H1 (cell line): Measurements from ENCODE around the gene TMCC1. TPM values are rescaled to one million over a fixed set of nuclear protein-coding genes. Genes with fewer than 3 reads are reported as not detected.

ENCODE experiments used
- CTCF ChIA-PET: fragments of 300-600 bp; sonication (Branson Sonifier 250); formaldehyde crosslinking; loops from one replicate; lab custom pipeline; 2021; ENCODE audit not compliant: partially characterized antibody; lab: Charles Lee
- POLR2A ChIA-PET: fragments of 300-600 bp; sonication (Branson Sonifier 250); formaldehyde crosslinking; loops from one replicate; lab custom pipeline; 2021; ENCODE audit warnings: inconsistent platforms; ENCODE audit not compliant: partially characterized antibody; lab: Charles Lee
- DNase-seq, 2 experiments: peaks; one replicate each; pipeline versions ENCODE4 v3.0.0 to v3.0.0-alpha.2; 2010 to 2022; ENCODE audit warnings: low spot score in 2 of 2, low read depth in 1 of 2, mixed read lengths in 1 of 2
- FAIRE-seq: peaks from 2 replicates; lab custom pipeline; 2011; peaks lifted over from hg19 to GRCh38; lab: Jason Lieb, UNC
- H2AFZ ChIP-seq: 2 replicates; pipeline ENCODE4 v1.8.1; 2012; ENCODE audit warnings: low read length, inconsistent platforms
- H2AK5ac ChIP-seq: 2 replicates; pipeline ENCODE4 v1.6.1; 2013; ENCODE audit warnings: low read depth, low read length
- H2BK120ac ChIP-seq: replicated peaks from 2 replicates; pipeline ENCODE3; 2013; ENCODE audit warnings: low read depth, low read length, inconsistent platforms
- H2BK12ac ChIP-seq: 2 replicates; pipeline ENCODE4 v1.6.1; 2013; ENCODE audit warnings: low read depth, low read length
- H2BK15ac ChIP-seq: 2 replicates; pipeline ENCODE4 v1.6.1; 2013; ENCODE audit warnings: low read length
- H2BK20ac ChIP-seq: 2 replicates; pipeline ENCODE4 v1.6.1; 2013; ENCODE audit warnings: low read length
- H2BK5ac ChIP-seq: 2 replicates; pipeline ENCODE4 v1.6.1; 2013; ENCODE audit warnings: low read depth, low read length
- H3K14ac ChIP-seq: 2 replicates; pipeline ENCODE4 v1.6.1; 2013; ENCODE audit warnings: inconsistent platforms; ENCODE audit not compliant: insufficient read length
- H3K18ac ChIP-seq: 2 replicates; pipeline ENCODE4 v1.6.1; 2013; ENCODE audit warnings: low read length; ENCODE audit errors: extremely low read depth
- H3K23ac ChIP-seq: 2 replicates; pipeline ENCODE4 v1.6.1; 2013; ENCODE audit warnings: inconsistent platforms; ENCODE audit not compliant: insufficient read length
- H3K23me2 ChIP-seq: 2 replicates; pipeline ENCODE4 v1.6.1; 2013; ENCODE audit warnings: low read depth, low read length
- H3K27ac ChIP-seq: 2 replicates; pipeline ENCODE4 v1.6.1; 2011; ENCODE audit warnings: low read depth, low read length, inconsistent platforms
- H3K27me3 ChIP-seq, 4 experiments: replicated peaks in 1 of 4; 1 replicate in 1 of 4; 2 replicates in 3 of 4; pipeline versions ENCODE4 v1.6.1 to v1.8.1; 2011 to 2013; ENCODE audit warnings: low read length in 3 of 4, mild to moderate bottlenecking in 3 of 4, inconsistent platforms in 2 of 4, mixed read lengths in 2 of 4, moderate library complexity in 1 of 4; ENCODE audit not compliant: control insufficient read depth in 3 of 4, insufficient read depth in 3 of 4; ENCODE audit errors: extremely low read depth in 1 of 4
- H3K36me3 ChIP-seq, 4 experiments: 2 replicates each; pipeline versions ENCODE4 v1.6.1 to v1.8.1; 2011 to 2013; ENCODE audit warnings: mild to moderate bottlenecking in 4 of 4, low read length in 3 of 4, moderate library complexity in 2 of 4, control low read depth in 1 of 4, inconsistent platforms in 1 of 4; ENCODE audit not compliant: insufficient read depth in 4 of 4, control insufficient read depth in 2 of 4
- H3K4ac ChIP-seq: replicated peaks from 2 replicates; pipeline ENCODE3; 2013; ENCODE audit warnings: low read length, low read depth, mixed read lengths, inconsistent platforms; ENCODE audit not compliant: insufficient read length
- H3K4me1 ChIP-seq, 4 experiments: replicated peaks in 1 of 4; 1 replicate in 1 of 4; 2 replicates in 3 of 4; pipeline versions ENCODE4 v1.6.1 to v1.8.1; 2011 to 2013; ENCODE audit warnings: low read length in 3 of 4, inconsistent platforms in 2 of 4, mixed read lengths in 1 of 4; ENCODE audit not compliant: insufficient read depth in 4 of 4, control insufficient read depth in 3 of 4
- H3K4me2 ChIP-seq, 2 experiments: 2 replicates each; pipeline versions ENCODE4 v1.6.1 to v1.8.1; 2011 to 2013; ENCODE audit warnings: low read depth in 2 of 2, low read length in 2 of 2, control low read depth in 1 of 2, inconsistent platforms in 1 of 2, mild to moderate bottlenecking in 1 of 2; ENCODE audit not compliant: insufficient read depth in 1 of 2
- H3K4me3 ChIP-seq, 4 experiments: fragments of 200-600, 300-600 bp in 1 of 4; sonication (generic), shearing (Covaris generic), sonication (Bioruptor Twin) in 1 of 4; 2 replicates each; pipeline versions ENCODE4 v1.5.1 to v1.8.1; 2011 to 2016; ENCODE audit warnings: low read length in 4 of 4, low read depth in 3 of 4, control low read depth in 2 of 4, inconsistent platforms in 2 of 4, mild to moderate bottlenecking in 2 of 4, mixed read lengths in 1 of 4, moderate library complexity in 1 of 4; ENCODE audit not compliant: insufficient read depth in 2 of 4; ENCODE audit errors: extremely low read depth in 1 of 4
- H3K56ac ChIP-seq: replicated peaks from 2 replicates; pipeline ENCODE3; 2013; ENCODE audit warnings: low read depth, mild to moderate bottlenecking, mixed read lengths, low read length, inconsistent platforms; ENCODE audit not compliant: insufficient read length
- H3K79me1 ChIP-seq: 2 replicates; pipeline ENCODE4 v1.6.1; 2013; ENCODE audit warnings: low read depth, low read length, control low read depth
- H3K79me2 ChIP-seq, 2 experiments: 2 replicates each; pipeline versions ENCODE4 v1.6.1 to v1.8.1; 2012 to 2013; ENCODE audit warnings: low read length in 2 of 2, mild to moderate bottlenecking in 2 of 2, inconsistent platforms in 1 of 2; ENCODE audit not compliant: insufficient read depth in 2 of 2, control insufficient read depth in 1 of 2
- H3K9ac ChIP-seq, 4 experiments: replicated peaks in 1 of 4; 1 replicate in 1 of 4; 2 replicates in 3 of 4; pipeline versions ENCODE4 v1.6.1 to v1.8.1; 2011 to 2013; ENCODE audit warnings: low read depth in 3 of 4, low read length in 3 of 4, control low read depth in 2 of 4, mild to moderate bottlenecking in 2 of 4, moderate library complexity in 2 of 4, inconsistent platforms in 1 of 4; ENCODE audit errors: extremely low read depth in 1 of 4
- H3K9me3 ChIP-seq, 2 experiments: 2 replicates each; pipeline versions ENCODE4 v1.6.1 to v1.8.1; 2012 to 2013; ENCODE audit warnings: mild to moderate bottlenecking in 2 of 2, moderate library complexity in 2 of 2, control low read depth in 1 of 2, inconsistent platforms in 1 of 2, low read depth in 1 of 2, low read length in 1 of 2, mixed read lengths in 1 of 2; ENCODE audit not compliant: insufficient read depth in 2 of 2
- H4K20me1 ChIP-seq, 2 experiments: replicated peaks in 1 of 2; 2 replicates each; pipeline versions ENCODE3 to v1.8.1; 2011 to 2013; ENCODE audit warnings: inconsistent platforms in 2 of 2, low read length in 2 of 2, mild to moderate bottlenecking in 1 of 2; ENCODE audit not compliant: insufficient read depth in 2 of 2, control insufficient read depth in 1 of 2
- H4K5ac ChIP-seq: 2 replicates; pipeline ENCODE4 v1.6.1; 2013; ENCODE audit warnings: low read length, low read depth, mixed read lengths, inconsistent platforms; ENCODE audit not compliant: insufficient read length
- H4K8ac ChIP-seq: 2 replicates; pipeline ENCODE4 v1.8.0; 2013; ENCODE audit warnings: mild to moderate bottlenecking, moderate library complexity, low read length, inconsistent platforms; ENCODE audit not compliant: insufficient read depth; ENCODE audit errors: extremely low read depth
- H4K91ac ChIP-seq: replicated peaks from 2 replicates; pipeline ENCODE3; 2013; ENCODE audit warnings: low read length, mixed read lengths, inconsistent platforms; ENCODE audit not compliant: insufficient read length
- BRCA1 ChIP-seq: IDR thresholded peaks from 2 replicates; pipeline ENCODE4 v1.6.1; 2012; ENCODE audit warnings: low read depth, low read length, improper control_type of control experiment
- CTBP2 ChIP-seq: IDR thresholded peaks from 2 replicates; pipeline ENCODE4 v1.7.0; 2011; ENCODE audit warnings: borderline replicate concordance, mild to moderate bottlenecking, moderate library complexity, mixed read lengths, low read length; ENCODE audit not compliant: insufficient read depth, insufficient read length
- EZH2 ChIP-seq: fragments of 200-600 bp; sonication (generic); IDR thresholded peaks from 2 replicates; pipeline ENCODE4 v1.7.1; 2012; ENCODE audit warnings: low read depth, mild to moderate bottlenecking, moderate library complexity, low read length, inconsistent platforms; ENCODE audit not compliant: severe bottlenecking
- FOSL1 ChIP-seq: IDR thresholded peaks from 2 replicates; pipeline ENCODE4 v1.6.1; 2011; ENCODE audit warnings: mild to moderate bottlenecking, low read depth, low read length, moderate library complexity; ENCODE audit not compliant: insufficient read depth
- JUND ChIP-seq: IDR thresholded peaks from 2 replicates; pipeline ENCODE4 v1.6.1; 2011; ENCODE audit warnings: mild to moderate bottlenecking, improper control_type of control experiment, low read length
- NRF1 ChIP-seq: IDR thresholded peaks from 2 replicates; pipeline ENCODE4 v1.6.1; 2011; ENCODE audit warnings: mild to moderate bottlenecking, low read depth, low read length, improper control_type of control experiment
- POLR2A ChIP-seq, 2 experiments: IDR thresholded peaks; 1 replicate in 1 of 2; 2 replicates in 1 of 2; pipeline ENCODE4 v1.6.1; 2011; ENCODE audit warnings: low read depth in 2 of 2, low read length in 2 of 2, mild to moderate bottlenecking in 2 of 2; ENCODE audit errors: control extremely low read depth in 1 of 2
- POU5F1 ChIP-seq: IDR thresholded peaks from 2 replicates; pipeline ENCODE4 v1.6.1; 2011; ENCODE audit warnings: low read depth, mild to moderate bottlenecking, low read length, moderate library complexity
- RXRA ChIP-seq: IDR thresholded peaks from 2 replicates; pipeline ENCODE4 v1.6.1; 2011; ENCODE audit warnings: low read depth, mild to moderate bottlenecking, low read length, moderate library complexity; ENCODE audit not compliant: insufficient read depth
- SP2 ChIP-seq: IDR thresholded peaks from 2 replicates; pipeline ENCODE4 v1.6.1; 2012; ENCODE audit warnings: mild to moderate bottlenecking, low read length, inconsistent platforms
- SP4 ChIP-seq: IDR thresholded peaks from 2 replicates; pipeline ENCODE4 v1.6.1; 2012; ENCODE audit warnings: low read length, inconsistent platforms
- TAF1 ChIP-seq: IDR thresholded peaks from 2 replicates; pipeline ENCODE4 v1.6.1; 2011; ENCODE audit warnings: mild to moderate bottlenecking, low read depth, low read length
- TAF7 ChIP-seq: optimal IDR thresholded peaks from 2 replicates; pipeline ENCODE3; 2011; ENCODE audit warnings: low read depth, mild to moderate bottlenecking, inconsistent platforms, low read length, moderate library complexity, borderline replicate concordance
- YY1 ChIP-seq: IDR thresholded peaks from 2 replicates; pipeline ENCODE4 v1.6.1; 2011; ENCODE audit warnings: low read depth, mild to moderate bottlenecking, low read length
- polyA plus RNA-seq, 7 experiments: library from polyadenylated mRNA; depleted of rRNA in 3 of 7; stranded (reverse) in 5 of 7; unstranded in 2 of 7; fragments of >200 nt in 5 of 7; fragments of 200-250 nt in 2 of 7; gene quantifications; 1 replicate in 5 of 7; 2 replicates in 1 of 7; 4 replicates in 1 of 7; pipeline versions ENCODE4 v1.2.1 to v1.2.3, GENCODE V29; 2011 to 2013; ENCODE audit warnings: missing spikeins in 2 of 7, mixed read lengths in 2 of 7
- total RNA-seq: library from RNA; stranded (reverse); fragmentation: NEBNext Ultra II Directional; extraction: Animal tissue kit (Norgen Biotek cat#: 25700); gene quantifications from 2 replicates; pipeline ENCODE4 v1.2.1, GENCODE V29; 2021
- TF ChIP-seq, protein P1 (sequence below): IDR thresholded peaks from 2 replicates; pipeline ENCODE4 v1.6.1; 2012; ENCODE audit warnings: inconsistent platforms
- TF ChIP-seq, protein P2 (sequence below): IDR thresholded peaks from 2 replicates; pipeline ENCODE4 v1.6.1; 2012; ENCODE audit warnings: inconsistent platforms

Gene TMCC1
- total and polyA plus RNA-seq, 2 of the 8 experiments (the other 6 are each of a cell fraction or from before 2014, with no cell fraction given): 10.4 to 27.1 TPM

DNA sequence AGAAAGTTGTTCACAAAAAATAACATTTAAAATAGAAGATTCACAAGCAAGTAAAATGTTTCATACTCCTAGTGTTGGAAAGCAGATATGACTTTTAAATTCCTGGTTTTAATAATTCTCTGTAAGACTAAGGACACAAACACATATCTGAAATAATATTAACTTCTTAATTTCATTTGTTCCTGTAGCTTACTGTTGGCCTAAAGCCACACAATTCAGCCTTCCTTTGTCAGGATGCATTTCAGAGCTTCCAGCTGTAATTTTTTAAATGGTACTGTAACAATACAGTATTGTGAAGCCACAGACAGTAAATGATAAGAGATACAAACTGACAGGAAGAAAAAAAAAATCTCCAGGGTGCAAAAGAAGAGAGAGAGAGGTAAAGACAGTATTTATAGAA lies 84.2 kb downstream of the TMCC1 start:
- H3K9ac ChIP-seq: no peak overlapping the region
- no peak overlapping the region for H2BK120ac ChIP-seq
- no peak overlapping the region for H3K4me3 ChIP-seq
- no peak overlapping the region for H3K14ac ChIP-seq
- no peak overlapping the region for H3K27ac ChIP-seq
- H2AK5ac ChIP-seq: no peak overlapping the region
- H3K23ac ChIP-seq: no peak overlapping the region
- no peaks in the 10 kb centered on the region for H3K79me1 ChIP-seq
- H4K20me1 ChIP-seq: no peaks in the 10 kb centered on the region
- H4K5ac ChIP-seq: no peak overlapping the region
- H3K79me2 ChIP-seq: no peaks in the 10 kb centered on the region; a peak in 1 of 4 replicates
- CTCF ChIA-PET: interaction anchor here (0.8 to 2.4 kb wide), 6 partner anchors 11 to 160 kb away, joined by 3 to 22 read pairs (median 8); no protein-coding TSS in a partner anchor
- no peaks in the 10 kb centered on the region for H3K23me2 ChIP-seq
- no peak overlapping the region for H3K18ac ChIP-seq
- no peak overlapping the region for H3K56ac ChIP-seq
- POLR2A ChIA-PET: interaction anchor here (0.6 kb wide), 1 partner anchor 70 kb away, joined by 3 read pairs; no protein-coding TSS in a partner anchor
- FAIRE-seq: no peak
- no peak overlapping the region for H2BK20ac ChIP-seq
- H4K8ac ChIP-seq: no peak overlapping the region
- H3K36me3 ChIP-seq: no peaks in the 10 kb centered on the region
- no peak overlapping the region for H2BK12ac ChIP-seq
- no peak overlapping the region for H4K91ac ChIP-seq
- H2BK15ac ChIP-seq: no peak overlapping the region
- no peak overlapping the region for H3K4ac ChIP-seq
- H3K27me3 ChIP-seq: no peaks in the 10 kb centered on the region
- H3K4me1 ChIP-seq: no peaks in the 10 kb centered on the region
- H3K9me3 ChIP-seq: no peaks in the 10 kb centered on the region
- H2BK5ac ChIP-seq: no peak overlapping the region
- DNase-seq: no peak
- no peak overlapping the region for H3K4me2 ChIP-seq
- no peak overlapping the region for H2AFZ ChIP-seq
- TF ChIP-seq BRCA1 (no peak), FOSL1 (no peak), POLR2A (IDR thresholded peaks at IDR 0.05; ENCODE audit: control extremely low read depth in 1 of 2, low read depth in 2 of 2, low read length in 2 of 2) (no peak), JUND (no peak), NRF1 (no peak), SP2 (no peak), EZH2 (no peak), CTBP2 (no peak), YY1 (no peak), TAF7 (no peak), TAF1 (no peak), POU5F1 (no peak), SP4 (no peak), RXRA (no peak)
- TF ChIP-seq, protein P1, sequence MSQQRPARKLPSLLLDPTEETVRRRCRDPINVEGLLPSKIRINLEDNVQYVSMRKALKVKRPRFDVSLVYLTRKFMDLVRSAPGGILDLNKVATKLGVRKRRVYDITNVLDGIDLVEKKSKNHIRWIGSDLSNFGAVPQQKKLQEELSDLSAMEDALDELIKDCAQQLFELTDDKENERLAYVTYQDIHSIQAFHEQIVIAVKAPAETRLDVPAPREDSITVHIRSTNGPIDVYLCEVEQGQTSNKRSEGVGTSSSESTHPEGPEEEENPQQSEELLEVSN: no peak
- TF ChIP-seq, protein P2, sequence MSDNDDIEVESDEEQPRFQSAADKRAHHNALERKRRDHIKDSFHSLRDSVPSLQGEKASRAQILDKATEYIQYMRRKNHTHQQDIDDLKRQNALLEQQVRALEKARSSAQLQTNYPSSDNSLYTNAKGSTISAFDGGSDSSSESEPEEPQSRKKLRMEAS: no peak
